Testis (tissue), 3 donors: ENCODE data around the gene AASDHPPT. TPM values are rescaled to one million over a fixed set of nuclear protein-coding genes. Genes with fewer than 3 reads are reported as not detected.

Source experiments
- DNase-seq: peaks from one replicate; pipeline ENCODE4 v3.0.0-alpha.2; 2019
- H3K27ac ChIP-seq, 2 donors: fragments of 200-600 bp; sonication (generic); one replicate each; pipeline ENCODE4 v1.5.1; 2019
- H3K27me3 ChIP-seq: fragments of 200-600 bp; sonication (generic); one replicate; pipeline ENCODE4 v1.5.1; 2019
- H3K36me3 ChIP-seq: fragments of 200-600 bp; sonication (generic); one replicate; pipeline ENCODE4 v1.5.1; 2017; ENCODE audit warnings: low read depth; ENCODE audit errors: missing control alignments
- H3K4me1 ChIP-seq: fragments of 200-600 bp; sonication (generic); one replicate; pipeline ENCODE4 v1.5.1; 2019
- H3K4me3 ChIP-seq, 2 donors: fragments of 200-600 bp; sonication (generic); one replicate each; pipeline ENCODE4 v1.5.1; 2017 to 2019
- H3K9me3 ChIP-seq: fragments of 200-600 bp; sonication (generic); one replicate; pipeline ENCODE4 v1.5.1; 2017
- CTCF ChIP-seq, 3 experiments: fragments of 450-650 bp in 2 of 3; fragments of 200-600 bp in 1 of 3; sonication (generic) in 1 of 3; IDR thresholded peaks; one replicate each; pipeline ENCODE4 v1.5.1; 2016 to 2019; ENCODE audit warnings: antibody characterized with exemption in 3 of 3, mild to moderate bottlenecking in 2 of 3, moderate library complexity in 1 of 3
- POLR2A ChIP-seq: fragments of 450-650 bp; IDR thresholded peaks from one replicate; pipeline ENCODE4 v1.6.1; 2017; ENCODE audit warnings: antibody characterized with exemption, mild to moderate bottlenecking, moderate library complexity
- WGBS, 2 donors: methylation state at CpG; one replicate each; pipeline ENCODE4 v1.1.5; 2018; 5-methylcytosine and 5-hydroxymethylcytosine counted together
- intact Hi-C: fragments of 100-400 bp; cut with DNase I; formaldehyde crosslinking; loops from one replicate; pipeline ENCODE4 v1.15.1; 2023; ENCODE audit warnings: low total_unique reads
- polyA plus RNA-seq: library from polyadenylated mRNA; stranded (reverse); fragments of 350-450 nt; fragmentation: Illumina TruSeq; extraction: RNeasy Lipid Tissue Mini Kit (QIAGEN cat#74804); gene quantifications from one replicate; pipeline ENCODE4 v1.2.3, GENCODE V29; 2014; ENCODE audit warnings: low read depth, low replicate concordance; ENCODE audit not compliant: insufficient read depth
- total RNA-seq, 2 donors: library from RNA; depleted of rRNA; stranded (reverse); fragments of >200 nt; gene quantifications; one replicate each; pipeline ENCODE4 v1.2.3, GENCODE V29; 2016

Gene AASDHPPT
- total and polyA plus RNA-seq, 3 donors from 2014 or later, result 52.2 to 72.3 (median 56.7) TPM

DNA sequence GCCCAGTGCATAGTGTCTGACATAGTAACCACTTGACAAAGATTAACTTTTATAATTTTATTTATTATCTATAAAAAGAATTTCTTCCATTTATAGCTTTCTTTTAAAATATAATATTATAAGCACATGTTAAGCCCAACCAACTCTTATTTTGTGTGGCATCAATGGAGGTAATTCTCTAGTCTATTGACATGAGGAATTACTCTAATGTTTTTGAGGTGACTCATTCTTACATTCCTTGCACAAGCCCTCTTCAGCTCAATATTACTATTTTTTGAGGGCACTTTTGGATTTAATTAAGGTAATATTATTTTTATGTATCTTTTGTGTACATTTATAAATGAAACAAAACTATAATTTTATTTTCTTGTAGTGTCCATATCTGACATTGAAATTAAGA, 59.6 kb downstream of the AASDHPPT start:
- Histone ChIP-seq H3K36me3 (no peaks in the 10 kb centered on the region), H3K4me1 (peaks cover 2% of the 10 kb centered on the region), H3K9me3 (no peaks in the 10 kb centered on the region), H3K4me3 (no peak overlapping the region), H3K27me3 (no peaks in the 10 kb centered on the region), H3K27ac (no peak overlapping the region)
- TF ChIP-seq CTCF (IDR thresholded peaks at IDR 0.05) (no peak), POLR2A (no peak)
- intact Hi-C loops, result no loop called here
- no peak for DNase-seq

- no peaks in the 10 kb centered on the region for H3K27me3 ChIP-seq
- H3K4me1 ChIP-seq, result peaks cover 2% of the 10 kb centered on the region
- TF ChIP-seq CTCF (IDR thresholded peaks at IDR 0.05) (no peak), POLR2A (no peak)
- no peaks in the 10 kb centered on the region for H3K9me3 ChIP-seq
- 78 to 82% methylated on average over 1 of the region's 1 CpG for WGBS, 2 donors
- no peaks in the 10 kb centered on the region for H3K36me3 ChIP-seq
- intact Hi-C loops, result no loop called here
- no peak overlapping the region for H3K4me3 ChIP-seq
- DNase-seq, result no peak
- H3K27ac ChIP-seq, result no peak overlapping the region
Measured at GRCh38 chr11:106137758-106138157, 60.3 kb downstream of the AASDHPPT start.

Other genes with a start within 250 kb of the AASDHPPT start
- 10 to 100 TPM; 20.7 to 34.4 TPM for gene MSANTD4, start 55.4 kb upstream of the AASDHPPT start, total RNA-seq
- 15.5 TPM for gene MSANTD4, start 55.4 kb upstream of the AASDHPPT start, polyA plus RNA-seq
- 1 to 10 TPM; 6.8 to 8.5 TPM for gene KBTBD3, start 315 bp upstream of the AASDHPPT start, total RNA-seq
- gene KBTBD3, start 315 bp upstream of the AASDHPPT start, polyA plus RNA-seq, result 15.6 TPM